Vagina (tissue), 2 donors: ENCODE results near the gene PRLHR.

Experiments
- CTCF ChIP-seq, 3 experiments: fragments of 450-650 bp in 2 of 3; fragments of 200-600 bp in 1 of 3; sonication (generic) in 1 of 3; IDR thresholded peaks; one replicate each; pipeline ENCODE4 v1.5.1; 2017 to 2019; ENCODE audit warnings: antibody characterized with exemption in 3 of 3, mild to moderate bottlenecking in 2 of 3, moderate library complexity in 2 of 3
- POLR2A ChIP-seq, 2 donors: fragments of 450-650 bp; IDR thresholded peaks; one replicate each; pipeline ENCODE4 v1.6.1; 2017; ENCODE audit warnings: antibody characterized with exemption in 2 of 2, mild to moderate bottlenecking in 2 of 2, moderate library complexity in 2 of 2
- POLR2AphosphoS5 ChIP-seq, 2 donors: sonication (generic); formaldehyde crosslinking; IDR thresholded peaks; one replicate each; pipeline ENCODE4 v1.9.0; 2017; ENCODE audit warnings: antibody characterized with exemption in 2 of 2, mild to moderate bottlenecking in 2 of 2, low read depth in 1 of 2; ENCODE audit not compliant: insufficient read depth in 1 of 2

- TF ChIP-seq CTCF (IDR thresholded peaks at IDR 0.05) (no peak), POLR2A (IDR thresholded peaks at IDR 0.05) (no peak), POLR2AphosphoS5 (IDR thresholded peaks at IDR 0.05; ENCODE audit: insufficient read depth in 1 of 2, low read depth in 1 of 2) (no peak)
Observed at GRCh38 chr10:118605694-118606093, 10.2 kb upstream of the PRLHR start.
